HUES64 (cell line): Measurements from ENCODE around the gene ARHGAP11A.

Experiments used
- H3K27ac ChIP-seq: 2 replicates; pipeline ENCODE4 v1.7.0; 2013; ENCODE audit warnings: low read depth, low read length, inconsistent platforms
- H3K27me3 ChIP-seq: 2 replicates; pipeline ENCODE4 v1.6.1; 2013; ENCODE audit warnings: mild to moderate bottlenecking, low read length; ENCODE audit not compliant: insufficient read depth
- H3K36me3 ChIP-seq: 2 replicates; pipeline ENCODE4 v1.6.1; 2013; ENCODE audit warnings: mild to moderate bottlenecking, low read length; ENCODE audit not compliant: insufficient read depth
- H3K4me1 ChIP-seq: 2 replicates; pipeline ENCODE4 v1.6.1; 2013; ENCODE audit warnings: mild to moderate bottlenecking, low read length, moderate library complexity; ENCODE audit not compliant: insufficient read depth
- H3K4me3 ChIP-seq: 2 replicates; pipeline ENCODE4 v1.5.1; 2013; ENCODE audit warnings: mild to moderate bottlenecking, low read length, moderate library complexity
- H3K9ac ChIP-seq: 2 replicates; pipeline ENCODE4 v1.6.1; 2013; ENCODE audit warnings: mild to moderate bottlenecking, low read depth, low read length
- H3K9me3 ChIP-seq: 2 replicates; pipeline ENCODE4 v1.6.1; 2013; ENCODE audit warnings: low read depth, low read length; ENCODE audit not compliant: insufficient read depth
- WGBS: fragments of 150-250, 120-280 bp; methylation state at CpG from one replicate; pipeline ENCODE4 v1.1.7; 2013; ENCODE audit warnings: missing lambda C conversion rate; 5-methylcytosine and 5-hydroxymethylcytosine counted together

The ARHGAP11A gene

GRCh38 chr15:32675466-32675865, 60.2 kb downstream of the ARHGAP11A start:
- Histone ChIP-seq H3K9ac (no peak overlapping the region), H3K27me3 (no peaks in the 10 kb centered on the region), H3K4me1 (peaks cover 16% of the 10 kb centered on the region), H3K36me3 (no peaks in the 10 kb centered on the region), H3K4me3 (no peak overlapping the region), H3K27ac (no peak overlapping the region), H3K9me3 (no peaks in the 10 kb centered on the region)
- 51% methylated on average over 6 of the region's 6 CpGs for WGBS

GRCh38 chr15:32676169-32676568, 60.9 kb downstream of the ARHGAP11A start:
- H3K27ac ChIP-seq = no peak overlapping the region
- 85% methylated on average over 2 of the region's 2 CpGs for WGBS
- H3K4me1 ChIP-seq = peaks cover 12% of the 10 kb centered on the region
- H3K9ac ChIP-seq = no peak overlapping the region
- H3K36me3 ChIP-seq = no peaks in the 10 kb centered on the region
- no peak overlapping the region for H3K4me3 ChIP-seq
- no peaks in the 10 kb centered on the region for H3K9me3 ChIP-seq
- H3K27me3 ChIP-seq = no peaks in the 10 kb centered on the region

GRCh38 chr15:32677238-32677750, 62.0 kb downstream of the ARHGAP11A start:
- no peak overlapping the region for H3K9ac ChIP-seq
- H3K4me1 ChIP-seq = peaks cover 12% of the 10 kb centered on the region
- no peaks in the 10 kb centered on the region for H3K27me3 ChIP-seq
- H3K36me3 ChIP-seq = no peaks in the 10 kb centered on the region
- 82% methylated on average over 3 of the region's 5 CpGs for WGBS
- no peak overlapping the region for H3K4me3 ChIP-seq
- H3K27ac ChIP-seq = no peak overlapping the region
- no peaks in the 10 kb centered on the region for H3K9me3 ChIP-seq

GRCh38 chr15:32679298-32679690, 64.0 kb downstream of the ARHGAP11A start:
- Histone ChIP-seq H3K27ac (no peak overlapping the region), H3K4me3 (no peak overlapping the region), H3K9ac (no peak overlapping the region), H3K36me3 (no peaks in the 10 kb centered on the region), H3K9me3 (no peaks in the 10 kb centered on the region), H3K27me3 (no peaks in the 10 kb centered on the region), H3K4me1 (peaks cover 12% of the 10 kb centered on the region)
- 95% methylated on average over 4 of the region's 4 CpGs for WGBS

- H3K9ac ChIP-seq = no peak overlapping the region
- no peak overlapping the region for H3K27ac ChIP-seq
- H3K4me3 ChIP-seq = no peak overlapping the region
- peaks cover 5% of the 10 kb centered on the region for H3K4me1 ChIP-seq
- H3K27me3 ChIP-seq = no peaks in the 10 kb centered on the region
- H3K9me3 ChIP-seq = no peaks in the 10 kb centered on the region
- no peaks in the 10 kb centered on the region; the same call in 1 of the 2 replicates for H3K36me3 ChIP-seq
- 94% methylated on average over 3 of the region's 3 CpGs for WGBS
Measured at GRCh38 chr15:32682569-32682968, 67.3 kb downstream of the ARHGAP11A start.

GRCh38 chr15:32682977-32683630, 67.8 kb downstream of the ARHGAP11A start:
- Histone ChIP-seq H3K4me1 (no peaks in the 10 kb centered on the region), H3K9ac (no peak overlapping the region), H3K9me3 (no peaks in the 10 kb centered on the region), H3K27me3 (no peaks in the 10 kb centered on the region), H3K27ac (no peak overlapping the region), H3K36me3 (no peaks in the 10 kb centered on the region; the same call in 1 of the 2 replicates), H3K4me3 (no peak overlapping the region)
- 93% methylated on average over 2 of the region's 2 CpGs for WGBS

- no peaks in the 10 kb centered on the region; the same call in 1 of the 2 replicates for H3K36me3 ChIP-seq
- H3K4me1 ChIP-seq = no peaks in the 10 kb centered on the region
- WGBS = 91% methylated on average over 8 of the region's 8 CpGs
- H3K9ac ChIP-seq = no peak overlapping the region
- H3K4me3 ChIP-seq = no peak overlapping the region
- H3K27ac ChIP-seq = no peak overlapping the region
- no peaks in the 10 kb centered on the region for H3K27me3 ChIP-seq
- H3K9me3 ChIP-seq = no peaks in the 10 kb centered on the region
Measured at GRCh38 chr15:32683906-32684584, 68.7 kb downstream of the ARHGAP11A start.

- Histone ChIP-seq H3K4me1 (no peaks in the 10 kb centered on the region), H3K27ac (no peak overlapping the region), H3K36me3 (no peaks in the 10 kb centered on the region; the same call in 1 of the 2 replicates), H3K9me3 (no peaks in the 10 kb centered on the region), H3K9ac (no peak overlapping the region), H3K27me3 (no peaks in the 10 kb centered on the region), H3K4me3 (no peak overlapping the region)
- WGBS = no CpG with 5 or more reads among the region's 1 CpG
Measured at GRCh38 chr15:32685576-32685975, 70.3 kb downstream of the ARHGAP11A start.

GRCh38 chr15:32687556-32687955, 72.3 kb downstream of the ARHGAP11A start:
- H3K4me3 ChIP-seq = no peak overlapping the region
- no peak overlapping the region for H3K27ac ChIP-seq
- WGBS = 90% methylated on average over 2 of the region's 5 CpGs
- no peak overlapping the region for H3K9ac ChIP-seq
- no peaks in the 10 kb centered on the region for H3K9me3 ChIP-seq
- no peaks in the 10 kb centered on the region for H3K4me1 ChIP-seq
- H3K27me3 ChIP-seq = no peaks in the 10 kb centered on the region
- no peaks in the 10 kb centered on the region; the same call in 1 of the 2 replicates for H3K36me3 ChIP-seq

- Histone ChIP-seq H3K27ac (no peak overlapping the region), H3K36me3 (no peaks in the 10 kb centered on the region; the same call in 1 of the 2 replicates), H3K9ac (no peak overlapping the region)
Measured at GRCh38 chr15:32688151-32688639, 72.9 kb downstream of the ARHGAP11A start.

More at GRCh38 chr15:32688151-32688639, 72.9 kb downstream of the ARHGAP11A start:
- no peaks in the 10 kb centered on the region for H3K27me3 ChIP-seq
- H3K4me1 ChIP-seq = no peaks in the 10 kb centered on the region
- no peaks in the 10 kb centered on the region for H3K9me3 ChIP-seq
- 93% methylated on average over 2 of the region's 2 CpGs for WGBS
- H3K4me3 ChIP-seq = no peak overlapping the region
